ENCODE data around the gene DIP2C.
"Not testable (repeated sequence)": the region's sequence is repeated elsewhere in the genome, so short reads cannot be mapped to it uniquely, and the experiment has no call there.

DIP2C gene

GRCh38 chr10:595473-595872 lies 94.0 kb downstream of the DIP2C start:
- DNase-seq: no peak

- no peak for DNase-seq
Measured at GRCh38 chr10:594584-595270, 94.7 kb downstream of the DIP2C start.

GRCh38 chr10:593901-594457 lies 95.5 kb downstream of the DIP2C start:
- peak; percentile 19 for DNase-seq

- DNase-seq: no peak
Measured at GRCh38 chr10:593421-593820, 96.0 kb downstream of the DIP2C start.

- no peak for DNase-seq
Measured at GRCh38 chr10:593016-593415, 96.5 kb downstream of the DIP2C start.

- no peak for DNase-seq
Measured at GRCh38 chr10:591646-592045, 97.8 kb downstream of the DIP2C start.

GRCh38 chr10:590721-591120 lies 98.7 kb downstream of the DIP2C start:
- DNase-seq: no peak

GRCh38 chr10:589961-590680 lies 99.3 kb downstream of the DIP2C start:
- no peak for DNase-seq

- peak; percentile 57 for DNase-seq
Measured at GRCh38 chr10:588246-589165, 101.0 kb downstream of the DIP2C start.

- no peak for DNase-seq
Measured at GRCh38 chr10:586716-587115, 102.8 kb downstream of the DIP2C start.

GRCh38 chr10:586151-586550 lies 103.3 kb downstream of the DIP2C start:
- DNase-seq: no peak

GRCh38 chr10:585502-585901 lies 104.0 kb downstream of the DIP2C start:
- no peak for DNase-seq

GRCh38 chr10:584497-585290 lies 104.8 kb downstream of the DIP2C start:
- not testable (repeated sequence) for DNase-seq

- no peak for DNase-seq
Measured at GRCh38 chr10:583433-583832, 106.0 kb downstream of the DIP2C start.

- DNase-seq: no peak
Measured at GRCh38 chr10:581776-582330, 107.6 kb downstream of the DIP2C start.

- DNase-seq: peak; percentile 79
Measured at GRCh38 chr10:580778-581177, 108.7 kb downstream of the DIP2C start.

- DNase-seq: peak; percentile 51
Measured at GRCh38 chr10:576130-576465, 113.4 kb downstream of the DIP2C start.

GRCh38 chr10:575402-576129 lies 113.9 kb downstream of the DIP2C start:
- no peak for DNase-seq

GRCh38 chr10:572696-573095 lies 116.8 kb downstream of the DIP2C start:
- no peak for DNase-seq

GRCh38 chr10:571688-572451 lies 117.6 kb downstream of the DIP2C start:
- DNase-seq: peak; percentile 71

Data from fibroblast of skin of abdomen (primary cell).